CD14-positive monocyte (primary cell): ENCODE data around the gene SLC27A5. TPM values are rescaled to one million over a fixed set of nuclear protein-coding genes. Genes with fewer than 3 reads are reported as not detected.

Experiments used
- DNase-seq, 3 donors: peaks; one replicate each; pipeline ENCODE4 v3.0.0-alpha.2; 2011 to 2022
- H2AFZ ChIP-seq: 2 replicates; pipeline ENCODE4 v1.6.0; 2012; ENCODE audit warnings: mild to moderate bottlenecking, low read depth, low read length, inconsistent platforms; ENCODE audit not compliant: insufficient read depth, poor library complexity, severe bottlenecking
- H3K27ac ChIP-seq, 2 donors: 1 replicate in 1 of 2; 2 replicates in 1 of 2; pipeline ENCODE4 v1.5.1; 2012 to 2013; ENCODE audit warnings: low read length in 2 of 2, control low read depth in 1 of 2, inconsistent platforms in 1 of 2, low read depth in 1 of 2, mild to moderate bottlenecking in 1 of 2
- H3K27me3 ChIP-seq, 2 donors: one replicate each; pipeline versions ENCODE4 v1.6.0 to v1.6.1; 2011 to 2013; ENCODE audit warnings: low read length in 2 of 2; ENCODE audit not compliant: control insufficient read depth in 2 of 2, insufficient read depth in 2 of 2
- H3K36me3 ChIP-seq, 2 donors: replicated peaks in 1 of 2; 1 replicate in 1 of 2; 2 replicates in 1 of 2; pipeline versions ENCODE4 v1.5.1 to v1.6.1; 2012 to 2013; ENCODE audit warnings: low read length in 2 of 2, control low read depth in 1 of 2, inconsistent platforms in 1 of 2, mild to moderate bottlenecking in 1 of 2; ENCODE audit not compliant: insufficient read depth in 2 of 2, control insufficient read depth in 1 of 2
- H3K4me1 ChIP-seq, 2 donors: 1 replicate in 1 of 2; 2 replicates in 1 of 2; pipeline versions ENCODE4 v1.5.1 to v1.6.1; 2012 to 2013; ENCODE audit warnings: low read length in 2 of 2, control low read depth in 1 of 2, inconsistent platforms in 1 of 2, mild to moderate bottlenecking in 1 of 2, moderate library complexity in 1 of 2; ENCODE audit not compliant: insufficient read depth in 2 of 2, control insufficient read depth in 1 of 2
- H3K4me2 ChIP-seq: replicated peaks from 2 replicates; pipeline ENCODE3; 2012; ENCODE audit warnings: low read length, moderate library complexity, mild to moderate bottlenecking; ENCODE audit not compliant: poor library complexity, severe bottlenecking; ENCODE audit errors: extremely low read depth
- H3K4me3 ChIP-seq, 3 experiments: fragments of 200-600 bp in 1 of 3; sonication (generic) in 1 of 3; replicated peaks in 1 of 3; 1 replicate in 2 of 3; 2 replicates in 1 of 3; pipeline ENCODE4 v1.5.1; 2011 to 2013; ENCODE audit warnings: low read length in 3 of 3, mild to moderate bottlenecking in 3 of 3, control low read depth in 2 of 3, low read depth in 2 of 3, inconsistent platforms in 1 of 3, moderate library complexity in 1 of 3
- H3K79me2 ChIP-seq: 2 replicates; pipeline ENCODE4 v1.6.0; 2012; ENCODE audit warnings: mild to moderate bottlenecking, control low read depth, inconsistent platforms, low read length, moderate library complexity; ENCODE audit not compliant: insufficient read depth
- H3K9ac ChIP-seq: 2 replicates; pipeline ENCODE4 v1.6.0; 2017; ENCODE audit warnings: low read length, mild to moderate bottlenecking; ENCODE audit not compliant: insufficient read depth, poor library complexity, severe bottlenecking
- H3K9me3 ChIP-seq, 2 donors: replicated peaks in 1 of 2; 1 replicate in 1 of 2; 2 replicates in 1 of 2; pipeline versions ENCODE4 v1.5.1 to v1.6.1; 2012 to 2013; ENCODE audit warnings: low read length in 2 of 2, control low read depth in 1 of 2; ENCODE audit not compliant: control insufficient read depth in 1 of 2, insufficient read depth in 1 of 2
- H4K20me1 ChIP-seq: 2 replicates; pipeline ENCODE4 v1.6.0; 2012; ENCODE audit warnings: mild to moderate bottlenecking, low read length, control low read depth, moderate library complexity; ENCODE audit not compliant: insufficient read depth
- H3K27ac Mint-ChIP-seq, 7 donors: one replicate each; pipeline ENCODE4 v1.8.0; 2020; ENCODE audit warnings: mild to moderate bottlenecking in 7 of 7, mixed read lengths in 7 of 7, moderate library complexity in 6 of 7, inconsistent platforms in 2 of 7
- H3K27me3 Mint-ChIP-seq, 3 donors: one replicate each; pipeline ENCODE4 v1.8.0; 2021 to 2022; ENCODE audit warnings: low read depth in 3 of 3, mild to moderate bottlenecking in 3 of 3, mixed read lengths in 3 of 3, moderate library complexity in 3 of 3, inconsistent platforms in 1 of 3
- H3K36me3 Mint-ChIP-seq, 2 donors: one replicate each; pipeline ENCODE4 v1.8.0; 2020; ENCODE audit warnings: mixed read lengths in 2 of 2, inconsistent platforms in 1 of 2, mild to moderate bottlenecking in 1 of 2
- H3K4me1 Mint-ChIP-seq: one replicate; pipeline ENCODE4 v1.8.0; 2020; ENCODE audit warnings: mild to moderate bottlenecking, mixed read lengths
- H3K4me3 Mint-ChIP-seq, 2 donors: one replicate each; pipeline ENCODE4 v1.8.0; 2020; ENCODE audit warnings: mild to moderate bottlenecking in 2 of 2, mixed read lengths in 2 of 2, moderate library complexity in 1 of 2
- H3K9me3 Mint-ChIP-seq, 7 donors: one replicate each; pipeline ENCODE4 v1.8.0; 2020 to 2022; ENCODE audit warnings: mixed read lengths in 7 of 7, mild to moderate bottlenecking in 6 of 7, moderate library complexity in 6 of 7, inconsistent platforms in 2 of 7
- CTCF ChIP-seq: fragments of 200-600 bp; IDR thresholded peaks from one replicate; pipeline ENCODE4 v1.8.0; 2022; ENCODE audit warnings: antibody characterized with exemption, mild to moderate bottlenecking
- WGBS: methylation state at CpG from one replicate; pipeline ENCODE4 v1.1.5; 2013; ENCODE audit warnings: missing lambda C conversion rate; ENCODE audit not compliant: insufficient coverage; 5-methylcytosine and 5-hydroxymethylcytosine counted together
- intact Hi-C, 2 donors: fragments of 100-400 bp; cut with micrococcal nuclease; formaldehyde crosslinking; loops; one replicate each; pipeline versions ENCODE4 v1.15.0 to v1.15.1; 2023
- polyA plus RNA-seq, 3 donors: library from polyadenylated mRNA; depleted of rRNA in 1 of 3; unstranded in 2 of 3; stranded (reverse) in 1 of 3; fragments of 300-500 nt in 2 of 3; fragments of >200 nt in 1 of 3; fragmentation: Illumina TruSeq in 2 of 3; gene quantifications; 1 replicate in 2 of 3; 2 replicates in 1 of 3; pipeline ENCODE4 v1.2.3, GENCODE V29; 2012 to 2021

Gene SLC27A5
- polyA plus RNA-seq, 3 donors = 1.5 to 2.9 (median 2.8) TPM

- Mint-ChIP-seq H3K4me1 (peaks cover 18% of the 10 kb centered on the region), H3K27ac (no peak overlapping the region), H3K4me3 (no peak overlapping the region), H3K36me3 (no peaks in the 10 kb centered on the region), H3K9me3 (peaks cover 0 to 7% (median 2%) of the 10 kb centered on the region in 7 donors), H3K27me3 (peaks cover 24 to 38% (median 26%) of the 10 kb centered on the region in 3 donors)
- peaks cover 15 to 21% of the 10 kb centered on the region in 2 donors for H3K4me1 ChIP-seq
- no peaks in the 10 kb centered on the region for H3K36me3 ChIP-seq
- H3K27me3 ChIP-seq = peaks cover 8 to 28% of the 10 kb centered on the region in 2 donors
- no peak for DNase-seq
- intact Hi-C loops = no loop called here
- no peaks in the 10 kb centered on the region for H3K9me3 ChIP-seq
- H3K9ac ChIP-seq = no peak overlapping the region
- no peaks in the 10 kb centered on the region for H3K79me2 ChIP-seq
- no peak overlapping the region for H3K27ac ChIP-seq
- H4K20me1 ChIP-seq = no peaks in the 10 kb centered on the region
- no peak for TF ChIP-seq CTCF
- no peak overlapping the region for H2AFZ ChIP-seq
- no peak overlapping the region for H3K4me3 ChIP-seq
- no CpG with 5 or more reads among the region's 3 CpGs for WGBS
- H3K4me2 ChIP-seq = no peak overlapping the region
Measured at GRCh38 chr19:58535857-58536256, 24.1 kb upstream of the SLC27A5 start.

GRCh38 chr19:58531034-58531840 lies 19.4 kb upstream of the SLC27A5 start:
- Histone ChIP-seq H3K4me1 (no peaks in the 10 kb centered on the region), H3K27me3 (peaks cover 0 to 3% of the 10 kb centered on the region in 2 donors), H3K4me2 (no peak overlapping the region), H3K9ac (no peak overlapping the region), H3K36me3 (no peaks in the 10 kb centered on the region), H3K27ac (no peak overlapping the region), H3K9me3 (no peaks in the 10 kb centered on the region), H3K4me3 (no peak overlapping the region), H3K79me2 (no peaks in the 10 kb centered on the region), H2AFZ (no peak overlapping the region), H4K20me1 (no peaks in the 10 kb centered on the region)
- no CpG with 5 or more reads among the region's 10 CpGs for WGBS
- Mint-ChIP-seq H3K27me3 (peaks cover 2 to 8% (median 4%) of the 10 kb centered on the region in 3 donors), H3K36me3 (no peaks in the 10 kb centered on the region), H3K4me1 (no peaks in the 10 kb centered on the region), H3K4me3 (no peak overlapping the region), H3K27ac (no peak overlapping the region), H3K9me3 (peaks cover 0 to 2% (median 0%) of the 10 kb centered on the region in 7 donors)
- DNase-seq = no peak
- no peak for TF ChIP-seq CTCF
- intact Hi-C loops = no loop called here
